ENCODE data around the gene BUD23. TPM values are rescaled to one million over a fixed set of nuclear protein-coding genes. Genes with fewer than 3 reads are reported as not detected.

Gene BUD23
- total and polyA plus RNA-seq, 2 donors (not counting 1 experiment from before 2014, with no cell fraction given), result 62.4 to 63.9 TPM

DNA sequence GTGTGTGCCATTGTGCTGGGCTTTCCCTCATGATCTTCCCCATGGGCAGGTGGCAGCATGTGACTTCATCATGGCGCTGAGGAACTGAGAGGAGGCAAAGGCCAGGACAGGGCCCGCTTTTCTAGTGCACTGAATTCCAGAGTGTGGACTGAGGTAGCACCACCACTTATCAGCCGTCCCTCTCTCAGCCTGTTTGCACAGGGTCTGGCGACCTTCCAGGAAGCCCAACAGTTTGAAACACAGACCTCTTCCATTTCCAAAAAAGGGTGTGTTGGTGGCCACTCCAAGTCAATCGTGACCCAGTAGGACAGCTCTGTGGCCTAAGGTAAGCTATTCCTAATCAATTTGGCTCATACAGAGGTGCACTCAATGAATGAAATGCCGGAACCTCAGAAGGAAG lies 4.5 kb upstream of the BUD23 start:
- CTCF ChIA-PET, result no interaction called here
- POLR2A ChIA-PET, result no interaction called here
- no peaks in the 10 kb centered on the region for H3K27me3 Mint-ChIP-seq
- DNase-seq, result no peak
- H3K9ac ChIP-seq (ENCODE audit: low read length), result no peak overlapping the region
- H3K27ac ChIP-seq (ENCODE audit: low read length in 2 of 2), result no peak overlapping the region
- WGBS (ENCODE audit: insufficient coverage), result 96% methylated on average over 6 of the region's 6 CpGs
- peaks cover 0 to 10% of the 10 kb centered on the region in 2 experiments for H3K36me3 ChIP-seq (replicated peaks in 1 of 2; ENCODE audit: control extremely low read depth in 1 of 2, control insufficient read depth in 1 of 2, extremely low read depth in 1 of 2, insufficient read depth in 2 of 2, low read length in 1 of 2)
- no peak overlapping the region for H3K27ac Mint-ChIP-seq
- no peak for ATAC-seq (ENCODE audit: low read depth)
- no peaks in the 10 kb centered on the region for H3K9me3 ChIP-seq (ENCODE audit: control extremely low read depth in 1 of 3, control insufficient read depth in 2 of 3, insufficient read depth in 1 of 3, low read length in 2 of 3)
- peaks cover 25% of the 10 kb centered on the region for H3K4me1 Mint-ChIP-seq
- no peak overlapping the region for H3K4me3 Mint-ChIP-seq
- H3K4me1 ChIP-seq (ENCODE audit: control insufficient read depth in 2 of 2, insufficient read depth in 2 of 2, low read length in 2 of 2), result peaks cover 16% of the 10 kb centered on the region in 2 donors
- H3K27me3 ChIP-seq (replicated peaks in 1 of 4; ENCODE audit: control extremely low read depth in 1 of 4, control insufficient read depth in 3 of 4, insufficient read depth in 4 of 4, low read length in 3 of 4), result no peaks in the 10 kb centered on the region
- H2AFZ ChIP-seq (ENCODE audit: insufficient read depth, low read depth, low read length, poor library complexity, severe bottlenecking), result no peak overlapping the region
- H3K79me2 ChIP-seq (ENCODE audit: control insufficient read depth, insufficient read depth, low read length), result peaks cover 40% of the 10 kb centered on the region
- intact Hi-C loops (cut with micrococcal nuclease), result no loop called here
- H4K20me1 ChIP-seq (ENCODE audit: control insufficient read depth, insufficient read depth, low read length, poor library complexity, severe bottlenecking), result peaks cover 39% of the 10 kb centered on the region
- H3K4me2 ChIP-seq (replicated peaks; ENCODE audit: low read depth, low read length, poor library complexity, severe bottlenecking), result no peak overlapping the region
- H3K9me3 Mint-ChIP-seq (ENCODE audit: insufficient read depth), result no peaks in the 10 kb centered on the region
- H3K4me3 ChIP-seq (ENCODE audit: control extremely low read depth in 1 of 5, extremely low read depth in 1 of 5, insufficient read depth in 1 of 5, low read depth in 2 of 5, low read length in 4 of 5), result no peak overlapping the region
- TF ChIP-seq, protein P1, sequence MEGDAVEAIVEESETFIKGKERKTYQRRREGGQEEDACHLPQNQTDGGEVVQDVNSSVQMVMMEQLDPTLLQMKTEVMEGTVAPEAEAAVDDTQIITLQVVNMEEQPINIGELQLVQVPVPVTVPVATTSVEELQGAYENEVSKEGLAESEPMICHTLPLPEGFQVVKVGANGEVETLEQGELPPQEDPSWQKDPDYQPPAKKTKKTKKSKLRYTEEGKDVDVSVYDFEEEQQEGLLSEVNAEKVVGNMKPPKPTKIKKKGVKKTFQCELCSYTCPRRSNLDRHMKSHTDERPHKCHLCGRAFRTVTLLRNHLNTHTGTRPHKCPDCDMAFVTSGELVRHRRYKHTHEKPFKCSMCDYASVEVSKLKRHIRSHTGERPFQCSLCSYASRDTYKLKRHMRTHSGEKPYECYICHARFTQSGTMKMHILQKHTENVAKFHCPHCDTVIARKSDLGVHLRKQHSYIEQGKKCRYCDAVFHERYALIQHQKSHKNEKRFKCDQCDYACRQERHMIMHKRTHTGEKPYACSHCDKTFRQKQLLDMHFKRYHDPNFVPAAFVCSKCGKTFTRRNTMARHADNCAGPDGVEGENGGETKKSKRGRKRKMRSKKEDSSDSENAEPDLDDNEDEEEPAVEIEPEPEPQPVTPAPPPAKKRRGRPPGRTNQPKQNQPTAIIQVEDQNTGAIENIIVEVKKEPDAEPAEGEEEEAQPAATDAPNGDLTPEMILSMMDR (IDR thresholded peaks at IDR 0.05), result no peak
- no peak for TF ChIP-seq EZH2 (IDR thresholded peaks at IDR 0.05; ENCODE audit: borderline replicate concordance, insufficient read depth, low read depth, low read length, poor library complexity, severe bottlenecking)

DNA sequence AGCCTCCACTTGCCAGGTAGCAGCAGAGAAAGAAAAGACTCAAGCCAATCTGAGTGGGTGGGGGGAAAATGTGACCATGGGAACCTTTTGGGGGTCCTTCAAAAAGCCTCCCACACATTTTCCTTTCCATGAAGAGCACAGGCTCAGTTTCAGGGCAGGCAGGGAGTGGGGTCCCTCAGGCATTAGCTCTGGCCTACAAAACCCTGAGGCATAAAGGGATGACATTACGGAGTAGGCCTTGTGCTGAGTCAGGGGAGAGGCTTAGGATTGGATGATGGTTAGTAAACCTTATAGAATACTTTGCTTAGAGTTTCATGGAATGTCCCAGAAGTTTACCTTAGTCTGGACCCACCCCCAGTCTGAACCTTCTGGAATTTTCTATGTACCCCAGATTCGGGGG lies 3.7 kb upstream of the BUD23 start:
- no peak overlapping the region for H3K9ac ChIP-seq (ENCODE audit: low read length)
- DNase-seq (no peak), ATAC-seq (ENCODE audit: low read depth) (no peak)
- no peaks in the 10 kb centered on the region for H3K27me3 ChIP-seq (replicated peaks in 1 of 4; ENCODE audit: control extremely low read depth in 1 of 4, control insufficient read depth in 3 of 4, insufficient read depth in 4 of 4, low read length in 3 of 4)
- Mint-ChIP-seq H3K4me3 (no peak overlapping the region), H3K9me3 (ENCODE audit: insufficient read depth) (no peaks in the 10 kb centered on the region), H3K4me1 (peaks cover 28% of the 10 kb centered on the region), H3K27ac (no peak overlapping the region), H3K27me3 (no peaks in the 10 kb centered on the region)
- H2AFZ ChIP-seq (ENCODE audit: insufficient read depth, low read depth, low read length, poor library complexity, severe bottlenecking), result no peak overlapping the region
- peaks cover 0 to 10% of the 10 kb centered on the region in 2 experiments for H3K36me3 ChIP-seq (replicated peaks in 1 of 2; ENCODE audit: control extremely low read depth in 1 of 2, control insufficient read depth in 1 of 2, extremely low read depth in 1 of 2, insufficient read depth in 2 of 2, low read length in 1 of 2)
- H3K4me2 ChIP-seq (replicated peaks; ENCODE audit: low read depth, low read length, poor library complexity, severe bottlenecking), result no peak overlapping the region
- H3K4me1 ChIP-seq (ENCODE audit: control insufficient read depth in 2 of 2, insufficient read depth in 2 of 2, low read length in 2 of 2), result peaks cover 19 to 22% of the 10 kb centered on the region in 2 donors
- H3K4me3 ChIP-seq (ENCODE audit: control extremely low read depth in 1 of 5, extremely low read depth in 1 of 5, insufficient read depth in 1 of 5, low read depth in 2 of 5, low read length in 4 of 5), result no peak overlapping the region
- intact Hi-C loops (cut with micrococcal nuclease), result loop anchor here (5.0 to 10.0 kb wide), 3 partner anchors 38 to 1845 kb away; partner anchors contain the start of genes RFC2 and STX1A
- 100% methylated on average over 1 of the region's 2 CpGs for WGBS (ENCODE audit: insufficient coverage)
- ChIA-PET CTCF (no interaction called here), POLR2A (no interaction called here)
- no peaks in the 10 kb centered on the region for H3K9me3 ChIP-seq (ENCODE audit: control extremely low read depth in 1 of 3, control insufficient read depth in 2 of 3, insufficient read depth in 1 of 3, low read length in 2 of 3)
- H3K79me2 ChIP-seq (ENCODE audit: control insufficient read depth, insufficient read depth, low read length), result peaks cover 49% of the 10 kb centered on the region
- H3K27ac ChIP-seq (ENCODE audit: low read length in 2 of 2), result no peak overlapping the region
- TF ChIP-seq EZH2 (IDR thresholded peaks at IDR 0.05; ENCODE audit: borderline replicate concordance, insufficient read depth, low read depth, low read length, poor library complexity, severe bottlenecking), result no peak
- TF ChIP-seq, protein P1 (IDR thresholded peaks at IDR 0.05), result no peak
- H4K20me1 ChIP-seq (ENCODE audit: control insufficient read depth, insufficient read depth, low read length, poor library complexity, severe bottlenecking), result peaks cover 39% of the 10 kb centered on the region
